LHCN-M2 (cell line): ENCODE data around the gene NSG1. TPM values are rescaled to one million over a fixed set of nuclear protein-coding genes. Genes with fewer than 3 reads are reported as not detected.

Source experiments
- total RNA-seq: library from RNA; depleted of rRNA; stranded (reverse); fragments of >200 nt; gene quantifications from 2 replicates; pipeline ENCODE4 v1.2.3, GENCODE V29; 2014; rRNA removed

The NSG1 gene
- total RNA-seq, 1 experiment from 2014 or later, result 0.57 TPM

Other genes starting within 250 kb of the NSG1 start
- gene OTOP1, start 160.2 kb upstream of the NSG1 start, total RNA-seq, result not detected in 2 replicates
- gene TMEM128, start 138.9 kb upstream of the NSG1 start, total RNA-seq, result 23.2 and 29.3 TPM in 2 replicates
- gene LYAR, start 96.9 kb upstream of the NSG1 start, total RNA-seq, result 26.1 and 26.6 TPM in 2 replicates
- 2.9 and 3.8 TPM in 2 replicates for gene ZBTB49, start 96.9 kb upstream of the NSG1 start, total RNA-seq
- 22.7 and 29.2 TPM in 2 replicates for gene STX18, start 154.9 kb downstream of the NSG1 start, total RNA-seq